AG04449 (cell line): ENCODE data around the gene IDH3A.

ENCODE experiments used
- CTCF ChIA-PET: fragments of 350-600 bp; formaldehyde crosslinking; extraction: SDS; loops from one replicate; lab custom pipeline; 2021; ENCODE audit warnings: antibody characterized with exemption; lab: Yijun Ruan, JAX
- POLR2A ChIA-PET: fragments of 400-600, 350-600 bp; formaldehyde crosslinking; extraction: SDS; loops from one replicate; lab custom pipeline; 2020; ENCODE audit warnings: antibody characterized with exemption, inconsistent platforms; lab: Yijun Ruan, JAX
- DNase-seq: peaks from one replicate; pipeline ENCODE4 v3.0.0-alpha.2; 2010; ENCODE audit warnings: low read depth, low spot score
- H3K4me3 ChIP-seq: 2 replicates; pipeline ENCODE4 v1.5.1; 2011; ENCODE audit warnings: low read depth, mild to moderate bottlenecking, control low read depth, low read length
- TF ChIP-seq, protein P1 (sequence below): IDR thresholded peaks from one replicate; pipeline ENCODE4 v1.5.1; 2011; ENCODE audit warnings: mild to moderate bottlenecking, moderate library complexity, low read length, control low read depth, inconsistent platforms; ENCODE audit not compliant: insufficient read depth; ENCODE audit errors: missing control alignments

Gene IDH3A

DNA sequence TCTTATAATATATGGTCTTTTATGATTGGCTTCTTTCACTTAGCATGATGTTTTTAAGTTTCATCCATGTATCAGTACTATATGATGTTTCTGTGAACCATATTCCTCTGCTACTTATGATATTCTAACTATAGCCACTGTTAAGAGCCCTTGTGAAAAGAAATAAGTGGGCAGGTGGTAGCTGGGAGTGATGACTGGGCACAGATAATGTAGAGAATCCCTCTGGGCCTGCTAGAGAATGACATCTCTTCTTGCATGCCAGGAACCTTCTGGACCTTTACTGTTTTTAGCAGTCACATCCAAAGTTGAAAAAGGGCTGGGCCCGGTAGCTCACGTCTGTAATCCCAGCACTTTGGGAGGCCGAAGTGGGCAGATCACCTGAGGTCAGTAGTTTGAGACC is 10.2 kb downstream of the IDH3A start:
- TF ChIP-seq, protein P1, sequence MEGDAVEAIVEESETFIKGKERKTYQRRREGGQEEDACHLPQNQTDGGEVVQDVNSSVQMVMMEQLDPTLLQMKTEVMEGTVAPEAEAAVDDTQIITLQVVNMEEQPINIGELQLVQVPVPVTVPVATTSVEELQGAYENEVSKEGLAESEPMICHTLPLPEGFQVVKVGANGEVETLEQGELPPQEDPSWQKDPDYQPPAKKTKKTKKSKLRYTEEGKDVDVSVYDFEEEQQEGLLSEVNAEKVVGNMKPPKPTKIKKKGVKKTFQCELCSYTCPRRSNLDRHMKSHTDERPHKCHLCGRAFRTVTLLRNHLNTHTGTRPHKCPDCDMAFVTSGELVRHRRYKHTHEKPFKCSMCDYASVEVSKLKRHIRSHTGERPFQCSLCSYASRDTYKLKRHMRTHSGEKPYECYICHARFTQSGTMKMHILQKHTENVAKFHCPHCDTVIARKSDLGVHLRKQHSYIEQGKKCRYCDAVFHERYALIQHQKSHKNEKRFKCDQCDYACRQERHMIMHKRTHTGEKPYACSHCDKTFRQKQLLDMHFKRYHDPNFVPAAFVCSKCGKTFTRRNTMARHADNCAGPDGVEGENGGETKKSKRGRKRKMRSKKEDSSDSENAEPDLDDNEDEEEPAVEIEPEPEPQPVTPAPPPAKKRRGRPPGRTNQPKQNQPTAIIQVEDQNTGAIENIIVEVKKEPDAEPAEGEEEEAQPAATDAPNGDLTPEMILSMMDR: no peak
- CTCF ChIA-PET: interaction anchor here (1.6 kb wide), 1 partner anchor 17 kb away, joined by 4 read pairs; no protein-coding TSS in a partner anchor
- no peak for DNase-seq
- no peak overlapping the region for H3K4me3 ChIP-seq
- POLR2A ChIA-PET: no interaction called here

DNA sequence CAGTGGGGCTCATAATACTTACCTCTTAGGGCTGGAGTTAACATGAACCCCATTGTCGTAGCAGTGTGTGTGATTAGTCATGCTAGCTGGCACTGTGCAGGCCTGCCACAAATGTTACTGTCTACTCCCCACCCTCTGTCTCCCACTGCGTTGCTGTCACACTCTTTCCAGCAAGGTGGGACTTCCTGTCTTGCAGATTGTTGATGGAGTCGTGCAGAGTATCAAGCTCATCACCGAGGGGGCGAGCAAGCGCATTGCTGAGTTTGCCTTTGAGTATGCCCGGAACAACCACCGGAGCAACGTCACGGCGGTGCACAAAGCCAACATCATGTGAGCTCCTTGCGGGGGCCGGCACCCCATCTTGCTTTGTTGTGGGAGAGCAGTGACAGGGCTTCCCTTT is 12.9 kb downstream of the IDH3A start:
- POLR2A ChIA-PET: no interaction called here
- no peak for DNase-seq
- TF ChIP-seq, protein P1: no peak
- CTCF ChIA-PET: interaction anchor here (1.0 to 1.4 kb wide), 2 partner anchors 15 to 18 kb away, joined by 3 read pairs; no protein-coding TSS in a partner anchor
- no peak overlapping the region for H3K4me3 ChIP-seq

DNA sequence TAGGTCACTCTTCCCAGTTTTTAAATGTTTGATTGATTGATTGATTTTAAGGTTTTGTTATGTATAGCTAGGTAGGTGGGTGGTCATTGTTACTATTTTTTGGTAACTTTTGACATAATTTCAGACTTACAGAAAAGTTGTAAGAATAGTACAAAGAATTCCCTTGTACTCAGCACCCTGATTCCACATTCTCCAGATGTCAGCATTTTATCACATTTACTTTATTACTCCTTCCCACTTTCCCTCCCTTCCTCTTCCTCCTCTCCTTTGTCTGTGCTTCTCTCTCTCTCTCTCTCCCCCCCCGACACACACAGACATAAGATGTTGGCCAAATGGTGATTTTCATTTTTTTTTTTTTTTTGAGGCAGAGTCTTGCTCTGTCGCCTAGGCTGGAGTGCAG is 14.8 kb downstream of the IDH3A start:
- no peak overlapping the region for H3K4me3 ChIP-seq
- no peak for DNase-seq
- ChIA-PET CTCF (no interaction called here), POLR2A (no interaction called here)
- TF ChIP-seq, protein P1: no peak

DNA sequence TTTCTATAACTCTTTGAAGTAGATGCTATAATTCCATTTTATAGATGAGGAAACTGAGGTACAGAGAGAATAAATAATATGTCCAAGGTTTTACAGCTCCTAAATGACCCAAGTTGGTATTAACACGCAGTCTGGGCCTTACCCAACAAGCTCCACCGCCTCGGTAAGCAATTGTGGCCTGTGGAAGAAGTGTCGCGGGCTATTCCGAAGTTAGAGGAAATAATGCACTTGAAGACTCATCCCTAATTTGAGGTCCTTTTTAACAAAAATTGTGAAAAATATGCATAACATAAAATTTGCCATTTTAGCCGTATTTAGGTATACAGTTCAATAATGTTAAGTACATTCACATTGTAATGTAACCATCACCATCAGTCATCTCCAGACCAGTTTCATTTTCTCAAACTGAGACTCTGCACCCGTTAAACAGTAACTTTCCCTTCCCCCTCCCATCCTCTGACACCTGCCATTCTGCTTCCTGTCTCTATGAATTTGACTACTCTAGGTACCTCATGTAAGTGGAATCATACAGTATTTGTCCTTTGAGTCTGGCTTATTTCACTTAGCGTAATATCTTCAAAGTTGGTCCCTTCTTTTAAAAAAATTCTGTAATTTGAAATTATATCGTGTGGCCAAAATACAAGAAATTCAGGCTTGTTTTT is 18.2 kb downstream of the IDH3A start:
- POLR2A ChIA-PET: no interaction called here

DNA sequence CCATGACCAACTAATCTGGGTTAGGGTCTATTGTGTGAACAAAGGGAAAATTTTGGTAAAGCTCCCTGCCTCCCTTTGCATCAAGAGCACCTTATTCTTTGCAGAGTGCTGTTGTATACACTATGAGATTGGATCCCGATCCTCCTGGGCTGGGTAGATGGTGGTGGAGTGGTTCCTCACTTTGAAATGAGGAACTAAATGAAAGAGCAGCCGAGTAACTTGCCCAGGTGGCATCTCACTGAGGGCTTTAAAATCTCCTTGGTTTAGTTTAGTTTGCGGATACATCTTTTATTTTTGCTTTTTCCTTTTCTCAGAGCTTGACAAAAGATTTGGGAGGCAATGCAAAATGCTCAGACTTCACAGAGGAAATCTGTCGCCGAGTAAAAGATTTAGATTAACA is 19.4 kb downstream of the IDH3A start:
- DNase-seq: no peak
- POLR2A ChIA-PET: no interaction called here
- CTCF ChIA-PET: interaction anchor here (0.7 to 2.5 kb wide), 5 partner anchors 9 to 72 kb away, joined by 3 to 11 read pairs (median 3); no protein-coding TSS in a partner anchor
- TF ChIP-seq, protein P1: no peak
- H3K4me3 ChIP-seq: no peak overlapping the region

More for the DNA sequence above, 18.2 kb downstream of the IDH3A start:
- TF ChIP-seq, protein P1: no peak
- DNase-seq: no peak
- CTCF ChIA-PET: interaction anchor here (1.0 to 2.4 kb wide), 3 partner anchors 10 to 27 kb away, joined by 3 to 11 read pairs (median 9); no protein-coding TSS in a partner anchor
- H3K4me3 ChIP-seq: no peak overlapping the region
